Caco-2 (cell line): ENCODE measurements around the gene TUBGCP6. TPM values are rescaled to one million over a fixed set of nuclear protein-coding genes. Genes with fewer than 3 reads are reported as not detected.
"Not testable (repeated sequence)": the region's sequence is repeated elsewhere in the genome, so short reads cannot be mapped to it uniquely, and the experiment has no call there.

Experiments
- BruUV-seq: library from RNA; stranded (reverse); fragments of 400-500 nt; replicated peaks from 2 replicates; lab custom pipeline; 2021; lab: Mats Ljungman, UMichigan
- CTCF ChIA-PET: fragments of 300-600 bp; sonication (Branson Sonifier 250); formaldehyde crosslinking; loops from one replicate; lab custom pipeline; 2022; ENCODE audit warnings: antibody characterized with exemption; lab: Charles Lee
- POLR2A ChIA-PET: fragments of 300-600 bp; sonication (Branson Sonifier 250); formaldehyde crosslinking; loops from one replicate; lab custom pipeline; 2022; ENCODE audit warnings: antibody characterized with exemption; lab: Charles Lee
- DNase-seq, 2 experiments: peaks; one replicate each; pipeline versions ENCODE4 v3.0.0 to v3.0.0-alpha.2; 2020 to 2022
- H3K27me3 ChIP-seq: replicated peaks from 2 replicates; pipeline ENCODE4 v1.6.0; 2011; ENCODE audit warnings: low read length; ENCODE audit not compliant: control insufficient read depth, insufficient read depth
- H3K36me3 ChIP-seq: 2 replicates; pipeline ENCODE4 v1.5.1; 2011; ENCODE audit warnings: low read length; ENCODE audit not compliant: control insufficient read depth, insufficient read depth
- H3K4me1 ChIP-seq: fragments of 250-450 bp; sonication (Bioruptor Pico); 2 replicates; pipeline ENCODE4 v1.5.1; 2020; ENCODE audit warnings: mild to moderate bottlenecking
- H3K4me3 ChIP-seq: 2 replicates; pipeline ENCODE4 v1.5.1; 2011; ENCODE audit warnings: low read depth, mild to moderate bottlenecking, control low read depth, low read length
- H3K9me3 ChIP-seq: fragments of 250-450 bp; sonication (Bioruptor Pico); 2 replicates; pipeline ENCODE4 v1.5.1; 2020; ENCODE audit warnings: mild to moderate bottlenecking, moderate library complexity
- H3K27ac Mint-ChIP-seq: one replicate; pipeline ENCODE4 v1.8.0; 2022; ENCODE audit warnings: mixed read lengths; ENCODE audit not compliant: unreplicated experiment
- H3K27me3 Mint-ChIP-seq: one replicate; pipeline ENCODE4 v1.8.0; 2022; ENCODE audit warnings: mixed read lengths; ENCODE audit not compliant: insufficient read depth, unreplicated experiment
- H3K36me3 Mint-ChIP-seq: one replicate; pipeline ENCODE4 v1.8.0; 2022; ENCODE audit warnings: mild to moderate bottlenecking, mixed read lengths; ENCODE audit not compliant: insufficient read depth, unreplicated experiment
- H3K4me1 Mint-ChIP-seq: one replicate; pipeline ENCODE4 v1.8.0; 2022; ENCODE audit warnings: low read depth, mixed read lengths; ENCODE audit not compliant: unreplicated experiment
- H3K4me3 Mint-ChIP-seq: one replicate; pipeline ENCODE4 v1.8.0; 2022; ENCODE audit warnings: mild to moderate bottlenecking, moderate library complexity, mixed read lengths; ENCODE audit not compliant: unreplicated experiment
- H3K9me3 Mint-ChIP-seq: one replicate; pipeline ENCODE4 v1.8.0; 2022; ENCODE audit warnings: mixed read lengths; ENCODE audit not compliant: unreplicated experiment
- CTCF ChIP-seq, 2 experiments: fragments of 200-600 bp in 1 of 2; IDR thresholded peaks; 1 replicate in 1 of 2; 2 replicates in 1 of 2; pipeline versions ENCODE4 v1.5.1 to v1.8.0; 2011 to 2022; ENCODE audit warnings: antibody characterized with exemption in 1 of 2, control low read depth in 1 of 2, inconsistent platforms in 1 of 2, low read depth in 1 of 2, low read length in 1 of 2, mild to moderate bottlenecking in 1 of 2, moderate library complexity in 1 of 2; ENCODE audit not compliant: insufficient read depth in 1 of 2, severe bottlenecking in 1 of 2, unreplicated experiment in 1 of 2
- intact Hi-C: fragments of 100-400 bp; cut with micrococcal nuclease; formaldehyde crosslinking; loops from one replicate; pipeline ENCODE4 v1.10.0; 2022; ENCODE audit not compliant: unreplicated experiment
- total RNA-seq: library from RNA; stranded (reverse); gene quantifications from 2 replicates; pipeline ENCODE4 v1.2.3, GENCODE V29; 2022

Gene TUBGCP6
- total RNA-seq, 1 experiment from 2014 or later: 29.3 TPM

GRCh38 chr22:50274771-50275170 is 29.9 kb upstream of the TUBGCP6 start:
- H3K27me3 ChIP-seq: no peaks in the 10 kb centered on the region
- ChIA-PET POLR2A (no interaction called here), CTCF (no interaction called here)
- no TSS peak for BruUV-seq
- H3K36me3 ChIP-seq: peaks cover 8% of the 10 kb centered on the region
- no peak overlapping the region for H3K4me3 ChIP-seq
- no peak for TF ChIP-seq CTCF (IDR thresholded peaks at IDR 0.05; ENCODE audit: insufficient read depth in 1 of 2, low read depth in 1 of 2, low read length in 1 of 2, severe bottlenecking in 1 of 2, unreplicated experiment in 1 of 2)
- no peaks in the 10 kb centered on the region for H3K4me1 Mint-ChIP-seq
- H3K9me3 ChIP-seq: no peaks in the 10 kb centered on the region
- H3K4me3 Mint-ChIP-seq: no peak overlapping the region
- H3K27me3 Mint-ChIP-seq: no peaks in the 10 kb centered on the region
- H3K4me1 ChIP-seq: peaks cover 13% of the 10 kb centered on the region
- no peak for DNase-seq
- H3K9me3 Mint-ChIP-seq: no peaks in the 10 kb centered on the region
- no peak overlapping the region for H3K27ac Mint-ChIP-seq
- H3K36me3 Mint-ChIP-seq: peaks cover 74% of the 10 kb centered on the region
- intact Hi-C loops: loop anchor here (5.0 kb wide), 2 partner anchors 53 to 68 kb away; partner anchors contain the start of genes DENND6B and PPP6R2

GRCh38 chr22:50274311-50274710 is 29.5 kb upstream of the TUBGCP6 start:
- H3K4me1 Mint-ChIP-seq: no peaks in the 10 kb centered on the region
- Histone ChIP-seq H3K36me3 (peaks cover 7% of the 10 kb centered on the region), H3K9me3 (no peaks in the 10 kb centered on the region), H3K4me1 (peaks cover 16% of the 10 kb centered on the region), H3K4me3 (no peak overlapping the region), H3K27me3 (no peaks in the 10 kb centered on the region)
- BruUV-seq: no TSS peak
- H3K9me3 Mint-ChIP-seq: no peaks in the 10 kb centered on the region
- intact Hi-C loops: loop anchor here (5.0 kb wide), 2 partner anchors 53 to 68 kb away; partner anchors contain the start of genes DENND6B and PPP6R2
- H3K27me3 Mint-ChIP-seq: no peaks in the 10 kb centered on the region
- peak overlapping the region; percentile 38 for H3K27ac Mint-ChIP-seq
- H3K4me3 Mint-ChIP-seq: no peak overlapping the region
- TF ChIP-seq CTCF (IDR thresholded peaks at IDR 0.05; ENCODE audit: insufficient read depth in 1 of 2, low read depth in 1 of 2, low read length in 1 of 2, severe bottlenecking in 1 of 2, unreplicated experiment in 1 of 2): peak; percentile 25 to 37
- ChIA-PET POLR2A (no interaction called here), CTCF (interaction anchor here (1.0 kb wide), 1 partner anchor 52 kb away, joined by 4 read pairs; the partner anchor contains the start of gene DENND6B)
- peak in 1 of 2 experiments; percentile 59 for DNase-seq
- H3K36me3 Mint-ChIP-seq: peaks cover 69% of the 10 kb centered on the region

GRCh38 chr22:50273781-50274180 is 29.0 kb upstream of the TUBGCP6 start:
- H3K36me3 ChIP-seq, H3K4me3 Mint-ChIP-seq, H3K9me3 Mint-ChIP-seq, DNase-seq, H3K27me3 Mint-ChIP-seq, H3K27me3 ChIP-seq, H3K9me3 ChIP-seq, H3K4me1 Mint-ChIP-seq, H3K4me3 ChIP-seq, POLR2A ChIA-PET, BruUV-seq: not testable (repeated sequence)
- CTCF ChIA-PET: interaction anchor here (0.6 to 1.0 kb wide), 2 partner anchors 9 to 53 kb away, joined by 4 read pairs; partner anchors contain the start of gene DENND6B
- Mint-ChIP-seq H3K27ac (peak overlapping the region; percentile 38), H3K36me3 (peaks cover 64% of the 10 kb centered on the region)
- intact Hi-C loops: loop anchor here (5.0 kb wide), 2 partner anchors 54 to 69 kb away; partner anchors contain the start of genes DENND6B and PPP6R2
- H3K4me1 ChIP-seq: peaks cover 16% of the 10 kb centered on the region

- POLR2A ChIA-PET, H3K9me3 ChIP-seq, BruUV-seq, H3K27ac Mint-ChIP-seq, H3K27me3 ChIP-seq, H3K27me3 Mint-ChIP-seq, H3K4me3 Mint-ChIP-seq, H3K36me3 ChIP-seq, H3K9me3 Mint-ChIP-seq, DNase-seq, H3K4me1 Mint-ChIP-seq, H3K4me3 ChIP-seq: not testable (repeated sequence)
- intact Hi-C loops: loop anchor here (5.0 kb wide), 2 partner anchors 54 to 69 kb away; partner anchors contain the start of genes DENND6B and PPP6R2
- peaks cover 60% of the 10 kb centered on the region for H3K36me3 Mint-ChIP-seq
- peaks cover 16% of the 10 kb centered on the region for H3K4me1 ChIP-seq
- CTCF ChIA-PET: interaction anchor here (0.6 to 1.0 kb wide), 2 partner anchors 9 to 53 kb away, joined by 4 read pairs; partner anchors contain the start of gene DENND6B
Measured at GRCh38 chr22:50273352-50273751, 28.5 kb upstream of the TUBGCP6 start.
